ENCODE measurements around the gene PRKCE.

DNA sequence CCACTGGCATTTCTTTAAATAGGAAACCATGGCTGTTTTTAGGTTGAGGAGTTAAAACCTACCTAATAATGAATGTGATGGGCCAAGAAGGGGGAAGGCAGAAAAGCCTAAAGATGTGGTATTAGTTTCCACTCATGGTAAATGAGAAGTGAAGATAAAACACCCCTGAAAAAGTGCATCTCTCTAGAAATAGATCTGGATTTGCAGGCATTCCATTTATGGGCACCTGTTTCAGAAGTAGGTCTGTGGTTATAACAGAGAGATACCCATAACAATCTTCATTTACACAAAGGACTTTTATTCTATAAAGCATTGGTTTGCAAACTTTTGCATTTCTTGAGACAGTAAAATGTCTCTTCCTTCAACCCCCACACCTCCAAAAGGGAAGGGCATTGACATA, 62.1 kb downstream of the PRKCE start:
- TF ChIP-seq CHD2 (IDR thresholded peaks at IDR 0.05; ENCODE audit: low read length, partially characterized antibody) = no peak
- no peak for TF ChIP-seq CTCF (IDR thresholded peaks at IDR 0.05)
- TF ChIP-seq EP300 (IDR thresholded peaks at IDR 0.05; ENCODE audit: borderline replicate concordance in 1 of 2, low read depth in 1 of 2, low read length in 1 of 2) = no peak
- TF ChIP-seq ELF1 (IDR thresholded peaks at IDR 0.05) = no peak
- no peak for TF ChIP-seq MXI1 (IDR thresholded peaks at IDR 0.05; ENCODE audit: low read depth, low read length)
- TF ChIP-seq RAD21 (IDR thresholded peaks at IDR 0.05; ENCODE audit: low read length) = no peak
- TF ChIP-seq TAF1 (IDR thresholded peaks at IDR 0.05; ENCODE audit: borderline replicate concordance, low read depth, low read length) = no peak
- no peak for TF ChIP-seq POLR2AphosphoS5 (IDR thresholded peaks at IDR 0.05; ENCODE audit: low read depth, low read length)
- TF ChIP-seq EZH2phosphoT487 (IDR thresholded peaks at IDR 0.05; ENCODE audit: borderline replicate concordance, low read depth) = no peak
- TF ChIP-seq RCOR1 (IDR thresholded peaks at IDR 0.05; ENCODE audit: low read length) = no peak
- no peak for TF ChIP-seq SMC3 (IDR thresholded peaks at IDR 0.05; ENCODE audit: low read depth, low read length)
- TF ChIP-seq TEAD4 (IDR thresholded peaks at IDR 0.05; ENCODE audit: borderline replicate concordance, insufficient read depth) = no peak
- TF ChIP-seq GATA2 (CRISPR knock-in tag; IDR thresholded peaks at IDR 0.05) = no peak

Data from SK-N-SH (cell line).